Superior temporal gyrus (tissue), 1 donor: ENCODE data around the gene BBX.

Experiments
- DNase-seq: peaks from one replicate; pipeline ENCODE4 v3.0.0-alpha.2; 2016; ENCODE audit errors: extremely low spot score

The BBX gene

DNA sequence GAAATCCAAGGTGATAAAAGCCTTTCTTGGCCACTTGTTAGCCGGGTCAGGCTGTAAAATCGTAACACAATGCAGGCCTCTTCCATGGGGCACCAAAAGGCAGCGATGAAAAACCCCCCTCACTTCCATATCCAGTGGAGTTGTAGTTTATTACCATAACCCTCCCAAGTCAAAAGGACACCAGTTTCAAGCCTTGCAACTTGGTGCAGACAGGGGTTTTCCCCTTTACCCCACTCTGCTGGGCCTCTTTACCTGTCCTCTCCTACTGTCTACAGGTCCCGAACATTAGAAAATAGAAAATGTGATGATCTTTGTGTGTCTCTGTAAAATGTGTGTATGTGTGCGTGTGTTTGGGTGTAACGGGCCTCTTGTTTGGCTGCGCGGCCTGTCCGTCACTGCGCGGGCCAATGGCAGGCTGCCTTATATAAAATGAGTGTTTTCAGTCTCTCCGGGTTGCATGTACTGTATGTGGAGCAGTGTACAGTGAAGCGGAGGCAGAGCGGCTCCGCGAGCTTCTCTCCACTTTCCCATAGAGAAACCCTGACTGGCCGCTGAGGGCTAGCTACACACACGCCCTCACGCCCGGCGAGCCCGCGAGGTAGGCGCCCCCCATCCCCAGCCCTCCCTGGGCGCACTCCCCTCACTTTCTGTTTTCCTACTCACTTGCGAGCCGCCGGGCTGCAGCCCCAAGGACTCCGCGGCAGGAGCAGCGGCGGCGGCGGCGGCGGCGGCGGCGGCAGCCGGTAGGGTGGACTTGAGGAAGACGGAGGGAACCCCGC lies at the start of gene BBX:
Gene BBX, plus strand, starts transcription at position 453 of the 779 bp plus-strand sequence. CDS start 187,499 bp downstream, outside the sequence.
- peak; percentile 98 for DNase-seq

DNA sequence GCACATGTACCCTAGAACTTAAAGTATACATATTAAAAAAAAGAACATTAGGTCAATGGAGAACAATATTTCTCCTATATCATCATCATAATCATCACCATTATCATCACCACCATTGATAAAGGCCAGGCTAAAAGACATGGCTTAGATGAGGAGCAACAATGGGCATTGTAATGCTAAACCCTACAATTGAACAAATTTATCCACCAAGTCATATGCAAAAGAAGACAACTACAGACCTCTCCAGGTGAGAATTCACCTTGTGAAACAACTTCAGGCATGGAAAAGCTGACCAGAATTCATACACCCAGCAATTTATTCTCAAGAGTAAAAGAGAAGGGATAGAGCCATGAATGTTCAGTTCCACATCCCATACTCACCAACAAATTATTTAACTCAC lies 46.3 kb upstream of the BBX start:
- no peak for DNase-seq

DNA sequence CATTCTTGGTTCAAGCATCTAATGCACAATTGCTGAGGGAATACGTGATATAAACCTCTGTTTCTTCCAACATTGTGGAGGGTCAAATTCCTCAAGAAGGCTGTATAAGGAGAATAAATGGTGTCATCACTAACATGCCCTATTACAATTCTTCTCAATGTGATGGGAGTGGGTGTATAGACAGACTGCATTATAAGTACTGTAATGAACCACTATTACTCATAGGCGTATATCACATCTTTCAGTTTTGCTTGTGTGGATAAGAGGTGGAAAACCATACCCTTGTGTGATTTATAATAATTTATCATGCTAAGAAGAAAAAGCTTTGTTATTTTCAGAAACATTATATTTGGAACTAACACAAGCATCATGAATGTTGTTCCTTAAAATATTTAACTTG lies 35.3 kb upstream of the BBX start:
- no peak for DNase-seq

DNA sequence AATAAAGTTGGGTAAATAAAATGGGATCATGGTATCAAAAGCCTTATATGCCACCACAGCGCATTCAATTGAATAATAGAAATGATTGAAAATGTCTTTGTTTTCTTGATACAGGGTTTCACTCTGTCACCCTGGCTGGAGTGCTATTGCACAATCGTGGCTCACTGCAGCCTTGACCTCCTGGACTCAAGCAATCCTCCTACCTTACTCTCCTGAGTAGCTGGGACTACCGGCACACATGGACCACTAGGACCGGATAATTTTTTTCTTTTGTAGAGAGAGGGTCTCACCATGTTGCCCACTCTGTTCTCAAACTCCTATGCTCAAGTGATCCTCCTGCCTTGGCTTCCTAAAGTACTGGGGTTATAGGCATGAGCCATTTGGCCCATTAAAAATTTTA lies 33.8 kb upstream of the BBX start:
- DNase-seq, result no peak

DNA sequence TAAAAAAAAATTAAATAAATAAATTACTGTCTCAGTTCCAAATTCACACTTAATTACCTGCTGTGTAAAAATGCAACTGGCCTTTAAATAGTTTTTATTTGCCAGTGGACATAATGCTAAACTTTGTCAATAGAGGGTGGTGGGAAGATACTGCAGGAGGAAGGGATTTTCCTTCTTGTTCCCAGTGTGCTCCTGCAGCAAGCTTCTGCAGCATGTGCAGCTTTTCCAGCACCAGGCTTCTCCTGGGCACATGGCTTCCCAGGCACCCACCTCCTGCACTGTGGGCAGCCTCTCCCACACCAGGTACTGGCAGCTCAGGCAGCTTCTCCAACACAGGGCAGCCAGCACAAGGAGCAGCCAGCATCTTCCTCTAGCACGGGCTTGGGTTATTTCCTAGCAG lies 29.6 kb upstream of the BBX start:
- no peak for DNase-seq

DNA sequence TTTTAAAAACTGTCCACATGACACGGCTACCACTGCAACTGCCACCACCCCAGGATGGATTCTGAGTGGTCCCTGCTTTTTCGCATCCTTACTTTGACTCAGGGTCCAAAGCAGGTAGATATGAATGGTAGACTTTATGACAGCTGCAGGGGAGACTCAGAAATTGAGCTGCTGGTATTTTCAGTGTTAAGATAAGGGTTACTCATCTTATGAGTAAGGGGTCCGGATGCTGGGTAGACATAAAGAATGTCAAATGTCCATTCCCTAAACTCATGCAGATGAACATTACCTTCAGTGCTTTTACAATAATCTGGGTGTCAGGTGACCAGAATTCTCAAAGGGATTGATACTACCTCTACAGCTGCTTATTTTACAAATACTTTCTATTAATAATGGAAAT lies 25.9 kb upstream of the BBX start:
- DNase-seq, result no peak

DNA sequence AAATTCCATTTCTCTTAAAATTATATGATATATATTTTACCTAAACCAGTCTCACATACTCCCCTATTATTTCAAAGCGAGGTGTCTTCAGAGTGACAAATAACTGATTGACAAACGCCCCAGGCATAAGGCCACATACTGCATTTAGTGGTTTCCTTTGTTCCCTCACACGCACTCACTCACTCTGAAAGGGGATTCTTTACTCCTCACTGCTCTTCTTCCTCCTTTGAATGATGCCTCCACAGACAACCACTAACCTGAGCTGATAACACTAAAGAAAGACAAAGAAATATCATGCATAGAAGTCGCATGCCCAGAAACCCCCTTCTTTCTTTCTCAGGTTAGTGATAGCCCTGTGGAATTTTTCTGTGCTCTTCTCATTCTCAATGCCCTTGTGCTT lies 24.1 kb upstream of the BBX start:
- no peak for DNase-seq

DNA sequence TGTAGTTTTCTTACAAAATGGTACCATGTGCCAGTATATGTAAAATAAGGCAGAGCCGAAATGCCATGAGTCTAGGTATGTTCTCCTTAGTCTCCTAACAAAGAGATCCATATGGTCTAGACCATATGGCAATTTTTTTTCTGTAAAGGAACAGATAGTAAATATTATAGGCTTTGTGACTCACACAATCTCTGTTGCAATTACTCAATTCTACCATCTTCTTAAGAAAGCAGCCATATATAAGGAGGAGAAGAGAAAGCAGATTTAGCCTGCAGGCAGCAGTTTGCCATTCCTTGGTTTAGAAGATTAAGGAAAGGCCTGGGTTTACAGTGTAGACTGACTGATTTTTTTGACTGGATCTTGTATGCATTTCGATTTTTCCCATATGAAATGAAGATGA lies 16.3 kb upstream of the BBX start:
- DNase-seq, result no peak

DNA sequence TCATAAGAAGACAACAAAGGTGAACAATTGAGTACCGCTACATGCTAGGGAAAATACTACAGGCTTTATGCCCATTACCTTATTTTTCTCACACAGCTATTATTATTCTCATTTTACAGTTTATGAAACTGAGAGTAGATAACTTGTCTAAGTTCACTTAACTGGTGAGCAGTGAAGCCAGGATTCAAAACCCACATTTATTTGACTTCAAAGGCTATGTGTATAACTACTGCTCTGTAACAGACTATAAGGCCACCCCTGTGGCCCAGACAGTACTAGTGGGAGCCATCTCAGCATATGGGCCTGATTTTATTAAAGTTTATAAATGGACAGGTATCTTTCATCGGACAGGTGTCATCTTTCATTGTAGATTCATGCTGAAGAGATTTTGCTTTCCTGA lies 14.4 kb upstream of the BBX start:
- no peak for DNase-seq

DNA sequence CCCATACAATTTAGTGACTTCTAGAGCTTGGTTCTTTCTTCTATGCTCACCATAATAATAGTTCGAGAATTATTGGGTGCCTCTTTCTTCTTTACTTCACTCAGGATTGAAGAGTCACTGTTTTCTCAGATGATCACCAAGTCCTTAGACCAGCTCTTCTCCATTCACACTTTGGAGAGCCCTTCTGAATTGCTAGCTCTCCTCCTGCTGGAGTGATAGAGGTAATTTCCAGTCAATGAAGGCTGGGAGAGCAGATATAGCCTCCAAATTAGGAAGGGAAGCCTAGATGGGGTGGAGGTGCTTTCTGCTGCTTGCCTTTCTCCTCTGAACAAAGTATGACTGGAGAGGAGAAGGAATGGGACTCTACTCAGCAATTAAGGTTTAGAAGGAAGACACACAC lies 10.7 kb upstream of the BBX start:
- no peak for DNase-seq

DNA sequence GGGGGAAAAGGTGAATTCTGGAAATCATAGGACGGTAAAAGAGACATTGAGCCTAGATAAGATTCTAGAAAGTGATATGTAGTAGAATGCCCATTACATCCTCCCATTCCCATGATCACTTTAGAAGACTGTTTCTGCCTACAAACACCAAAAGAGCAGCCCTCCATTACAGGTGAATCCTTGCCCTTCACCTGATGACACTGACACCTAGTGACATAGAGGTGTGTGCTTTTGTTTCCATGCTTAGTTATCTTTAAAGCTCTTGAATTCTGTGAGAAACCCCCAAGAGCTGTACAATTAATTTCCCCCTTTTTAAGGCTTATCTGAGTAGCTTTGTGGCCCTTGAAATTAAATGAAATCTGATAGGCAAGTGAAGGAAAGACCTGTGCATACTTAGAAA lies 8.3 kb upstream of the BBX start:
- no peak for DNase-seq

DNA sequence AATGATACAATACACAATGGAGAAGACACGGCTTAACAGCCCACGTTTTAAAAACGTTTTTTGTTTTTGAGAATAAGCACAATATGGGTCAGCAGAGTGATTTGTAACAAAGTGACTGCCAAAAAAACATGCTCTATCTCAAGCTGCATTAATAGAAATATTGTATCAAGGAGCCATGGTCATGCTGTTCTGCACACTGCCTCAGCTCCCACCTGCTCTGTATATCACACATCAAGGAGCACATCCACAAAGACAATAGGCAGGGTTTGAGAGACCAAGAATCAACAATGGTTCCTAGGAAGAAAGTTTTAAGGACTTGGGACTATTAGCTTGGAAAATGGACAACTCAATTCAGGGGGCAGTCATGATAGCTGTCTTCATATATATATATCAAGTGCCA lies 6.3 kb upstream of the BBX start:
- no peak for DNase-seq

DNA sequence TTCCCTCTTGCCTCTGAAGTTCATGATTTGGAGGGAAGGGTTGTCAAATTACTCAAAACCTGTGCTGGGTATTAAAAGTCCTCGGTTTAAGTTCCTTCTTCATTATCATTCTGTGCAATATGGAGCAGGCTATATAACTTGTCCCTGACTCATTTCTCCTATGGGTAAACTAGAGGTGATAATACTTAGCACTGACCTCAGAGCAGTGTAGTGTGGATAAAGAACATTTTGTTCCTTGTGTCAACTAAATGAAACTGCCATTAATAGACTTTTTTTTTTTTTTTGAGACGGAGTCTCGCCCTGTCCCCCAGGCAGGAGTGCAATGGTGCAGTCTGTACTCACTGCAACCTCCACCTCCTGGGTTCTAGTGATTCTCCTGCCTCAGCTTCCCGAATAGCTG lies 2.2 kb upstream of the BBX start:
- no peak for DNase-seq

DNA sequence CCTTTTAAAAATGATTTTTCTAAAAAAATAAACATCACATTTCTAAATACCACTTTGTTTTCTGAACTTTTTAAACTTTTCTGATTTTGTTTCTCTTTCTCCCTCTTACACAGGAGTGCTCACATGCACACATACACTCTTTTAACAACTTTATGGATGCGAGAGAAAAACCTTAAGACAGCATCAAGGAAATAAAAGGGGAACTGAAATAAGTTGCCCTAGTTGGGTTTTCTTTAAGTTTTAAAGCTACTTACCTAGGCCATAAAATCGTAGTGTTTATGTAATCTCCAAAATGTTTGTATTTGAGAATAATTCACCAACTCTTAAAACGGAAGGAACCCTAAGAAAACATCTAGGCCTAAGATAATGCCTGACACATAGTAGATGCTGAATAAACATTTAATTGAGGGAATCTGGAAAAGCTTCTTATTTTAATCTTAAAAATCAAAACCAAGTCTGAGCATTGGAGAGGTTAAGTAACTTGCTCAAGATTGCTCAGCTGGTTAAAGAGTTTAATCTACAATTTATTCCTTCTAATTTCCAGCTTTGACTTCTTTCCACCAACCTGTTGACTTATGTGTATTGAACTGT lies 1.2 kb upstream of the BBX start:
- no peak for DNase-seq

DNA sequence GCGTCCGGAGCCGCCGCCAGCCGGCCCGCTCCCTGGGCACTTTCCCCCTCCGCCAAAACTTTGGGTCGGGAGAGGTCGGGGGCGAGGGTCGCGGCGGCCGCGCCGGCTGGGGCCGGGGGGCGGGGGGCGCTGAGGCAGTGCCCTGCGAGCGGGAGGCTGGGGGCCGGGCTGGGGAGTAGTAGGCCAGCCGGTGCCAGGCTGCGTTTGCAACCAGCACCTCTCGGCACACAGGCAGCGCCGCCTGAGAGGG lies 452 bp downstream of the BBX start:
- no peak for DNase-seq

DNA sequence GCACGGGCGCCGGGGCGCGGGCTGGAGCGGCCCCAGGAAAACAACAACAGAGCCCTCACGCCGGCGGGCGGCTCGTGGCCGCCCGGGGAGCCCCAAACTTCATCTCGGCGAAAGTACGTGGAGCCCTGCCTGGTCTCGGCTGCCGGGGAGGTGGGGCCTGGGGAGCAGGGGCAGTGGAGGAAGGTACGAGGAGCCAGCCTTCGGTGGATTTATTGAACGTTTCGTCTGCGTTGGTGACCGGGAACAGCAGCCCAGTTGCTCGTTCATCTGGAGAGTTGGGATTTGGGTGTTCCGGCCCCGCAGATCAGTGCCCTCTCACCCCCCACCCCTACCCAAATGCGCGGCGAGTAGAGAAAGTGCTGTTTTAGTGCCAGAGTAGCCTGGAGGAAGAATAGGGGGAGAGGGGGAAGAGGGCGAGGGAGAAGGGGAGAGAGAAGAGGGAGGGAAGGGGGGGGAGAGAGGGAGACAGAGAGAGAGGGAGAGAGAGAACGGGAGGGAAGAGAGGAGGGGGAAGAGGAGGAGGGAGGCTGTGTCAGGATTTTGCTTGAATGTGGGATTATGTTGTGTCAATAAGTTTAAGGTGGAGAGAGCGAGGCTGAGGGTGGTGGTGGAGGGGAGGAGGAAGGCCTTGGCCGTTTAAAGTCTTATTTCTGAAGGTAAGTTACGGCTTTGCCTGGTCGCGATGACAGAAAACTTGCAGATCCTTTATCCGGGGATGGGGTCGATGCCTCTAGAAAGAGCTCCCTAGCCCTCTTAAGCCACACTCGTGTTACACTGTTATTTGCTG lies 970 bp downstream of the BBX start:
- peak; percentile 80 for DNase-seq

DNA sequence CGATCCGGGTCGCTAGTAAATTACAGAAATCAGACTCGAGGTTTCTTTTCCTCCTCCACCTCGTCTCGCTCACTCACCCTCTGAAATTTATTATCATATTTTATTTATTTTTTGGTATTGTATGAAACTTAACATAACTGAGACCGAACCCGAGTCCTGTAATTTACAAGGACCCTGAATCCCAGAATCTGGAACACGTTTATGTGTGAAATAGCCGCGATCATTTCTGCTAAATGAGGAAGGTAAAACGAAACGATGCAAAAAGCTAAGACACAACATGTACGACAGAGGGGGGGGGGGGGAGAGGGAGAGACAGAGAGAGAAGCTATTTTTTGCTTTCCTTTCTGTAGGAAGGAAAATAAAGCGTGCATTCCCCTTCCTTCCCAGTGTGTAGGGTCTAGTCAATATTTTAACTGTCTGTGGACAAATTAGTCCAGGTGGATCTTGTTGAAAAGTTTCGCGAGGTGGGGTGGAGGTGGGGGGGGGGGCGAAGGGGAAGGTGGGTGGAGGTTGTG lies 1.6 kb downstream of the BBX start:
- no peak for DNase-seq

DNA sequence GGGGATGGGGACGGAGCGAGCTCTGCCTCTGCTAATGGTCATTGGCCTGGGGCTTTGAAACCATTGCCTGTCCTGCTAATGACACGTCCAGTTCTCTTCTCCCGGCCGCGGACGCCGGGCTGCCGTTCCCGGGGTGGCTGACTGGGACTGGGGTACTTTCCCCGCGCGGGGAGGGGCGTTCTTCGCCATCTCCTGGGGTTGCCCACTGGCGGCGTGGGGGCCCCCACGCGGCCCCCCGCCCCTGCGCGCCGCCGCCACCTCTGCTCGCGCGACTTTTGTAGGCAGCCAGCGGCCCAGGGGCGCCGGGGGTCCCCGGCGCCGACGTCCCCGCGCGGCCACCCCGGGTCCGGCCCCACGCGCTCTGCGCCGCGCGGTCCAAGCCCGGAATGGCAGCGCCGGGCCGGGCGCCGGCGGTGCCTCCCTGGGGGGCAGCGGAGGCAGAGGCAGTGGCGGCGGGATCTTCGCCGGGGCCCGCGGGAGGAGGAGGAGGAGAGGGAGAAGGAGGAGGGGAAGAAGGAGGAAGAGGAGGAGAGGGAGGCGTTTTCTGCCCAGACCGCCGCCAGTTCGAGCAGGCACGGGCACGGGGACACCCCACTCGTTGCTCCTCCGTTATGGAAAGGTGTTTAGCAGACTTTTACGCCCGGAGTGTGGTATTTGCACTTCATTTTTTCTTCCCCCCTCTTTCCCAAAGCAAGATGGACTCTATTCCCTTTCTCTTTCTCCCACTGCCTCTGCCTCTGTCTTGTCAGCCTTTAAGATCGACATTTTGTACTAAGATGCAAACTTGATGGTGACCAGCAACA lies 2.3 kb downstream of the BBX start:
- no peak for DNase-seq

DNA sequence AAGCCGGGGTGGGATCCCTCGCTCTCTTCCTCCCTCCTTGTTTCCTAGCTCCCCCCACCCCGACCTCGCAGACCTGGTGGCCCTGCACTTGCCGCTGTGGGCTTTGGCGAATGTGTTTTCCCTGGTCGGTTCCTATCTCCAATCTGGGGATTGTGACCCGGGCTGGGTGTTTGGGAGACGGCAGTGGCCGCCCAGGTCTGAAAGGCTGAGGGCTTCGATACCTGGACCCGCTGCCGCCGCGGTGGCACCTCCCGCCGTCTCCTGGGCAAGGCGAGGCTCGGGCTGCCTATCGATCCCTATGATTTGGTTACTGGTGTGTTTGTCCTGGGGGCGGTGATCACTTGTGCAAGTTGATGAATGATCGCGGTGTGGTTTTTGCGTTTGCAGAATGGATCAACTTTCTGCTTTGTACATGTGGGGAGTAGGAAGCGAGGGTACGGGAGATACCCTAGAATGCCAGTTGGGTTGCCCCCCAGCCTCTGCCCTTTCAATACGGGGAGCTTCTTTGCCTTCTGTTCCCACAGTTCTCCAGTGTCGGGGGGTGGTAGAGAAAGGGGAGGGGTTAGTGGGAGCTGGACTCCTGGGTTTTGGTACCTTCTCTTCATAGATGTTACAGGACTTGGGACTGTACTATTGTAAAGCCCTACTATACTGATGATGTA lies 3.0 kb downstream of the BBX start:
- no peak for DNase-seq

DNA sequence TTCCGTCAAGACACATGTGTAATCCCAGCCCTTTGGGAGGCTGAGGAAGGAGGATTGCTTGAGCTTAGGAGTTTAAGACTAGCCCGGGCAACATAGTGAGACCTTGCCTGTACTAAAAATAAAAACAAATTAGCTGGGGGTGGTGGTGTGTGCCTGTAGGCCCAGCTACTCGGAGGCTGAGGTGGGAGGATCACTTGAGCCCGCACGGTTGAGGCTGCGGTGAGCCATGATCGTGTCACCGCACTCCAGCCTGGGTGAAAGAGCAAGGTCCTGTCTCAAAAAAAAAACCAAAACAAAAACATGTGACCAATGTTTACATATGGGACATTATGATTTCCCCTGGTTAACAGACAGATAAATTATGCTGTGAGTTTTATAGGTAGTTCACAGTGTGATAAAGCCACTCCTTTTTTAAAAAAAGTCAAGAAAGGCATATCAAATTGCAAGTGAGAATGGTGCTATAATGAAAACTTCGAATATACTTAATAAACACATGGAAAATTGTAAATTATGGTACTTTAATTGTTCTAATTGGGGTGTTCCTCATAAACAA lies 9.2 kb downstream of the BBX start:
- DNase-seq, result no peak

DNA sequence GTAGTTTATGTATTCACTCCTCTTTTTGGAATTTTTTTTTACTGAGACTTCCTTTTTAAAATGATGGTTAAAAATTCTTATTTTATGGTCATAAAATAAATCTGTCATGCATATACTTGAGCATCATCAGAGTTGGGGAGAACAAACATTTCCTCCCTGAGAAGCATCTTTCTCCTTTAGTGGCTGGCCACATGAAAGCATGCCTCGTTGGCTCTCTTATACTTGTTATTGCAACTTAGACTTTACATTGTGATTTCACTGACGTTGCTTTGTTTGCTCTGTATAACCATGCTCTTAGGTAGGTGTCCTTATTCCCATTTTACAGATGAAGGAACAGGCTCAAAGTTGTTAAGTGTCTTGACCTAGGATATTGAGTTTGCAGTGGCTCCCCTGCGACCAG lies 18.1 kb downstream of the BBX start:
- DNase-seq, result no peak
